Thymus (tissue), 2 donors: ENCODE results near the gene IBTK. TPM values are rescaled to one million over a fixed set of nuclear protein-coding genes. Genes with fewer than 3 reads are reported as not detected.

ENCODE experiments used
- polyA plus RNA-seq: library from polyadenylated mRNA; stranded (reverse); fragments of 200-250 nt; gene quantifications from one replicate; pipeline ENCODE4 v1.2.3, GENCODE V29; 2013
- total RNA-seq: library from RNA; stranded (reverse); fragments of 120-200 nt; gene quantifications from one replicate; pipeline ENCODE4 v1.2.4, GENCODE V29; 2013
- donor health status: healthy.

IBTK gene
- total and polyA plus RNA-seq, 2 donors, result 23.8 to 28.7 TPM

Other genes with a start within 250 kb of the IBTK start
- 5.3 TPM for gene TPBG, start 116.1 kb upstream of the IBTK start, total RNA-seq
- 21.8 TPM for gene TPBG, start 116.1 kb upstream of the IBTK start, polyA plus RNA-seq